ENCODE measurements around the gene RASL10A.

Gene RASL10A

GRCh38 chr22:29306835-29307595, 8.5 kb downstream of the RASL10A start:
- in situ Hi-C loops (cut with MboI; ENCODE audit: low sequenced_read_pairs), result no loop called here

GRCh38 chr22:29306175-29306834, 9.2 kb downstream of the RASL10A start, which contains the start of gene GAS2L1:
TSS of gene GAS2L1 (plus strand) at chr22:29306650. CDS start at chr22:29308106, 1,456 bp downstream.
- in situ Hi-C loops (cut with MboI; ENCODE audit: low sequenced_read_pairs), result no loop called here

- in situ Hi-C loops (cut with MboI; ENCODE audit: low sequenced_read_pairs), result no loop called here
These were observed 9.7 kb downstream of the RASL10A start for GRCh38 chr22:29305836-29306174.

- in situ Hi-C loops (cut with MboI; ENCODE audit: low sequenced_read_pairs), result no loop called here
These were observed 12.6 kb downstream of the RASL10A start for GRCh38 chr22:29302681-29303465.

- in situ Hi-C loops (cut with MboI; ENCODE audit: low sequenced_read_pairs), result no loop called here
These were observed 13.2 kb downstream of the RASL10A start for GRCh38 chr22:29302402-29302680.

- in situ Hi-C loops (cut with MboI; ENCODE audit: low sequenced_read_pairs), result no loop called here
These were observed 13.6 kb downstream of the RASL10A start for GRCh38 chr22:29301716-29302401.

GRCh38 chr22:29300807-29301601, 14.5 kb downstream of the RASL10A start:
- in situ Hi-C loops (cut with MboI; ENCODE audit: low sequenced_read_pairs), result no loop called here

- in situ Hi-C loops (cut with MboI; ENCODE audit: low sequenced_read_pairs), result no loop called here
These were observed 15.1 kb downstream of the RASL10A start for GRCh38 chr22:29300467-29300806.

GRCh38 chr22:29299136-29299900, 16.2 kb downstream of the RASL10A start:
- in situ Hi-C loops (cut with MboI; ENCODE audit: low sequenced_read_pairs), result no loop called here

- in situ Hi-C loops (cut with MboI; ENCODE audit: low sequenced_read_pairs), result no loop called here
These were observed 16.9 kb downstream of the RASL10A start for GRCh38 chr22:29298641-29299040.

- in situ Hi-C loops (cut with MboI; ENCODE audit: low sequenced_read_pairs), result no loop called here
These were observed 23.1 kb downstream of the RASL10A start for GRCh38 chr22:29292379-29292778.

GRCh38 chr22:29291215-29291614, 24.3 kb downstream of the RASL10A start:
- in situ Hi-C loops (cut with MboI; ENCODE audit: low sequenced_read_pairs), result no loop called here

- in situ Hi-C loops (cut with MboI; ENCODE audit: low sequenced_read_pairs), result no loop called here
These were observed 25.4 kb downstream of the RASL10A start for GRCh38 chr22:29290061-29290460.

- in situ Hi-C loops (cut with MboI; ENCODE audit: low sequenced_read_pairs), result no loop called here
These were observed 26.7 kb downstream of the RASL10A start for GRCh38 chr22:29288837-29289236.

- in situ Hi-C loops (cut with MboI; ENCODE audit: low sequenced_read_pairs), result no loop called here
These were observed 31.3 kb downstream of the RASL10A start for GRCh38 chr22:29284196-29284595.

GRCh38 chr22:29277927-29278326, 37.6 kb downstream of the RASL10A start:
- in situ Hi-C loops (cut with MboI; ENCODE audit: low sequenced_read_pairs), result no loop called here

GRCh38 chr22:29275819-29276565, 39.5 kb downstream of the RASL10A start:
- in situ Hi-C loops (cut with MboI; ENCODE audit: low sequenced_read_pairs), result no loop called here

GRCh38 chr22:29275167-29275566, 40.3 kb downstream of the RASL10A start:
- in situ Hi-C loops (cut with MboI; ENCODE audit: low sequenced_read_pairs), result no loop called here

GRCh38 chr22:29272624-29273023, 42.9 kb downstream of the RASL10A start:
- in situ Hi-C loops (cut with MboI; ENCODE audit: low sequenced_read_pairs), result no loop called here
